Parathyroid adenoma (tissue), 2 donors: Measurements from ENCODE around the gene THSD4.
"Not testable (repeated sequence)": the region's sequence is repeated elsewhere in the genome, so short reads cannot be mapped to it uniquely, and the experiment has no call there.

ENCODE experiments used
- H2AFZ ChIP-seq: fragments of 300-600 bp; sonication (generic); one replicate; pipeline ENCODE4 v1.7.0; 2017; ENCODE audit warnings: antibody characterized with exemption, mild to moderate bottlenecking
- H3K27ac ChIP-seq: fragments of 300-600 bp; sonication (generic); one replicate; pipeline ENCODE4 v1.7.0; 2017
- H3K27me3 ChIP-seq: fragments of 300-600 bp; sonication (generic); one replicate; pipeline ENCODE4 v1.7.0; 2017; ENCODE audit warnings: low read length; ENCODE audit not compliant: control insufficient read depth, insufficient read depth
- H3K36me3 ChIP-seq: fragments of 300-600 bp; sonication (generic); one replicate; pipeline ENCODE4 v1.7.0; 2017; ENCODE audit warnings: low read length; ENCODE audit not compliant: control insufficient read depth, insufficient read depth
- H3K4me1 ChIP-seq: fragments of 300-600 bp; sonication (generic); one replicate; pipeline ENCODE4 v1.7.0; 2017; ENCODE audit warnings: control low read depth
- H3K4me2 ChIP-seq: fragments of 300-600 bp; sonication (generic); one replicate; pipeline ENCODE4 v1.7.0; 2017; ENCODE audit warnings: low read length
- H3K4me3 ChIP-seq: fragments of 300-600 bp; sonication (generic); one replicate; pipeline ENCODE4 v1.7.0; 2017; ENCODE audit warnings: low read depth, low read length
- H3K79me2 ChIP-seq: fragments of 300-600 bp; sonication (generic); one replicate; pipeline ENCODE4 v1.7.0; 2017; ENCODE audit warnings: control low read depth
- H3K9ac ChIP-seq: fragments of 300-600 bp; sonication (generic); one replicate; pipeline ENCODE4 v1.7.0; 2017; ENCODE audit warnings: mild to moderate bottlenecking
- H3K9me3 ChIP-seq: fragments of 300-600 bp; sonication (generic); one replicate; pipeline ENCODE4 v1.7.0; 2017; ENCODE audit warnings: low read length; ENCODE audit not compliant: control insufficient read depth
- CTCF ChIP-seq: fragments of 300-600 bp; sonication (generic); IDR thresholded peaks from one replicate; pipeline ENCODE4 v1.7.0; 2017; ENCODE audit warnings: antibody characterized with exemption, mild to moderate bottlenecking
- donor health status: primary hyperparathyroidism.

The THSD4 gene

GRCh38 chr15:71262599-71262998 is 147.3 kb downstream of the THSD4 start:
- no peaks in the 10 kb centered on the region for H3K79me2 ChIP-seq
- H3K4me3 ChIP-seq, result no peak overlapping the region
- H3K4me1 ChIP-seq, result no peaks in the 10 kb centered on the region
- H3K27ac ChIP-seq, result no peak overlapping the region
- no peaks in the 10 kb centered on the region for H3K9me3 ChIP-seq
- H3K9ac ChIP-seq, result no peak overlapping the region
- no peaks in the 10 kb centered on the region for H3K27me3 ChIP-seq
- H3K36me3 ChIP-seq, result no peaks in the 10 kb centered on the region
- no peak for TF ChIP-seq CTCF
- H2AFZ ChIP-seq, result no peak overlapping the region
- no peak overlapping the region for H3K4me2 ChIP-seq

DNA sequence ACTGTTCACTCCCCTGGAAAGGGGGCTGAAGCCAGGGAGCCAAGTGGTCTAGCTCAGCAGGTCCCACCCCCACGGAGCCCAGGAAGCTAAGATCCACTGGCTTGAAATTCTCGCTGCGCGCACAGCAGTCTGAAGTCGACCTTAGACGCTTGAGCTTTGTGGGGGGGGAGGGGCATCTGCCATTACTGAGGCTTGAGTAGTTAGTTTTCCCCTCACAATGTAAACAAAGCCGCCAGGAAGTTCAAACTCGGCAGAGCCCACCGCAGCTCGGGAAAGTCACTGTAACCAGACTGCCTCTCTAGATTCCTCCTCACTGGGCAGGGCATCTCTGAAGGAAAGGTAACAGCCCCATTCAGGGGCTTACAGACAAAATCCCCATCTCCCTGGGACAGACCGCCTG is 150.3 kb downstream of the THSD4 start:
- not testable (repeated sequence) for H3K9ac ChIP-seq, H3K4me1 ChIP-seq, H3K79me2 ChIP-seq, H2AFZ ChIP-seq, H3K4me2 ChIP-seq, H3K27ac ChIP-seq, H3K4me3 ChIP-seq, H3K36me3 ChIP-seq, H3K27me3 ChIP-seq, H3K9me3 ChIP-seq

GRCh38 chr15:71271327-71271726 is 156.1 kb downstream of the THSD4 start:
- Histone ChIP-seq H3K9ac (no peak overlapping the region), H3K9me3 (no peaks in the 10 kb centered on the region), H3K27me3 (no peaks in the 10 kb centered on the region), H2AFZ (no peak overlapping the region), H3K4me3 (no peak overlapping the region), H3K4me2 (no peak overlapping the region), H3K27ac (no peak overlapping the region), H3K79me2 (no peaks in the 10 kb centered on the region), H3K4me1 (no peaks in the 10 kb centered on the region), H3K36me3 (no peaks in the 10 kb centered on the region)
- TF ChIP-seq CTCF, result no peak

- Histone ChIP-seq H3K4me1 (no peaks in the 10 kb centered on the region), H3K79me2 (no peaks in the 10 kb centered on the region), H3K27me3 (no peaks in the 10 kb centered on the region), H3K4me2 (no peak overlapping the region), H3K9ac (no peak overlapping the region), H3K27ac (no peak overlapping the region), H2AFZ (no peak overlapping the region), H3K9me3 (no peaks in the 10 kb centered on the region), H3K4me3 (no peak overlapping the region), H3K36me3 (no peaks in the 10 kb centered on the region)
- no peak for TF ChIP-seq CTCF
Observed at GRCh38 chr15:71272932-71273331, 157.7 kb downstream of the THSD4 start.

DNA sequence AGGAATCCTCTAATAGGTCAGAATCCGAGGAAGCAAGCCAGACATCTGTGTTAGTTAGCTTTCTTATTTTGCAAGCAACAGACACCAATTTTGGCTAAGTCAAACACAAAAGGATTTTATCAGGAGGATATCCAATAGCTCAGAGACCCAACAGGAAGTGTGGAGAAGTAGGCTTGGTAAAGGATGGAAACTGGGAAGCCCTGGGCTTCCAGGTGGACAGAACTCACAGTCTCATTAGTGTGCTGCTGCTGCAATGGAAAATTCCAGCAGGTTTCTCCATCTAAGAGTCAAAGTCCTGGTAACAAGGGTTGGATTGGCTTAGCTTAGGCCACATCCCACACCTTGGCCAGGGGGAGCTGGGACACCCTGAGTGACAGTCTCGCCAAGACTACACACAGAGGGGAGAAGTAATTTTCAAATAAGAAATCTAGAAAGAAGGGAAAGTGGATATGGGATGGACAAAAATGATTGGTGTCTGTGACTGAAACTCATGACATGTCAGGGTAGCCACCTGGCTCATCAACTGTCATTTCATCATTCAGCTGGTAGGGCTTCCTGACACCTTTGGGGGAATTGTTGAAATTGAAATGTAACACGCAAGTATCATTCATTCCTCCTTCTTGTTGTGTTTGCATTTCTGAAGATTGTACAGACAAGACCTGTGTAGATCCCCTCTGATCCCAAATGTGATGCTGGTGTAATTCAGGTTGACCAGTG is 158.6 kb downstream of the THSD4 start:
- Histone ChIP-seq H3K4me2 (no peak overlapping the region), H3K79me2 (no peaks in the 10 kb centered on the region), H3K27me3 (no peaks in the 10 kb centered on the region), H3K9me3 (no peaks in the 10 kb centered on the region), H2AFZ (no peak overlapping the region), H3K4me1 (no peaks in the 10 kb centered on the region), H3K36me3 (no peaks in the 10 kb centered on the region), H3K27ac (no peak overlapping the region), H3K9ac (no peak overlapping the region), H3K4me3 (no peak overlapping the region)
- TF ChIP-seq CTCF, result no peak
